ENCODE data around the gene REC114. TPM values are rescaled to one million over a fixed set of nuclear protein-coding genes. Genes with fewer than 3 reads are reported as not detected.

REC114 gene
- total and polyA plus RNA-seq, 2 donors (not counting 1 experiment from before 2014, with no cell fraction given), result not detected

DNA sequence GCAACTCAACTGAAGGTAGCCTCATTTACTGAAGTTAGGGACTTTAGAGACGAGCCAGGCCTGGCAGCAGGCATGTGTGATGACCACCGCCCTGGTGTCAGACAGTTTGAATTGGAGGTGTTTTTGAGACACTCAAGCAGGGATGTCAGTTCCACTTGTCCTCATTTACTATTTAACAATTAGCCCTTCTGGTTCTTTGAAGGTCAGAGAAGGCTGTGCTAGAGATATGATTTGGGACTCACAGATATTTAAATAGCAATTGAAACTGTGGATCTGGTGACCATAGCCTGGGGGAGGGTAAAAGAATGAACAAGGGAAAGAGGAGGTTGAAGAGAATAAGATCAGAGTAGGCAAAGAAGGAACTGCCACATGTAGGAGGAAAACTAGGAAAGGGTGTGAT lies 74.6 kb downstream of the REC114 start:
- DNase-seq (no peak), ATAC-seq (ENCODE audit: low read depth) (no peak)
- Histone ChIP-seq H3K9me3 (ENCODE audit: control extremely low read depth in 1 of 3, control insufficient read depth in 2 of 3, insufficient read depth in 1 of 3, low read length in 2 of 3) (no peaks in the 10 kb centered on the region), H3K4me1 (ENCODE audit: control insufficient read depth in 2 of 2, insufficient read depth in 2 of 2, low read length in 2 of 2) (no peaks in the 10 kb centered on the region), H3K79me2 (ENCODE audit: control insufficient read depth, insufficient read depth, low read length) (no peaks in the 10 kb centered on the region), H4K20me1 (ENCODE audit: control insufficient read depth, insufficient read depth, low read length, poor library complexity, severe bottlenecking) (no peaks in the 10 kb centered on the region), H2AFZ (ENCODE audit: insufficient read depth, low read depth, low read length, poor library complexity, severe bottlenecking) (no peak overlapping the region), H3K27me3 (replicated peaks in 1 of 4; ENCODE audit: control extremely low read depth in 1 of 4, control insufficient read depth in 3 of 4, insufficient read depth in 4 of 4, low read length in 3 of 4) (peaks cover 0 to 4% (median 0%) of the 10 kb centered on the region in 4 experiments), H3K9ac (ENCODE audit: low read length) (no peak overlapping the region), H3K4me3 (ENCODE audit: control extremely low read depth in 1 of 5, extremely low read depth in 1 of 5, insufficient read depth in 1 of 5, low read depth in 2 of 5, low read length in 4 of 5) (no peak overlapping the region), H3K27ac (ENCODE audit: low read length in 2 of 2) (no peak overlapping the region), H3K4me2 (replicated peaks; ENCODE audit: low read depth, low read length, poor library complexity, severe bottlenecking) (no peak overlapping the region), H3K36me3 (replicated peaks in 1 of 2; ENCODE audit: control extremely low read depth in 1 of 2, control insufficient read depth in 1 of 2, extremely low read depth in 1 of 2, insufficient read depth in 2 of 2, low read length in 1 of 2) (no peaks in the 10 kb centered on the region)
- no peak overlapping the region for H3K27ac Mint-ChIP-seq
- intact Hi-C loops (cut with micrococcal nuclease), result no loop called here
- no peak for TF ChIP-seq EZH2 (IDR thresholded peaks at IDR 0.05; ENCODE audit: borderline replicate concordance, insufficient read depth, low read depth, low read length, poor library complexity, severe bottlenecking)
- TF ChIP-seq, protein P1, sequence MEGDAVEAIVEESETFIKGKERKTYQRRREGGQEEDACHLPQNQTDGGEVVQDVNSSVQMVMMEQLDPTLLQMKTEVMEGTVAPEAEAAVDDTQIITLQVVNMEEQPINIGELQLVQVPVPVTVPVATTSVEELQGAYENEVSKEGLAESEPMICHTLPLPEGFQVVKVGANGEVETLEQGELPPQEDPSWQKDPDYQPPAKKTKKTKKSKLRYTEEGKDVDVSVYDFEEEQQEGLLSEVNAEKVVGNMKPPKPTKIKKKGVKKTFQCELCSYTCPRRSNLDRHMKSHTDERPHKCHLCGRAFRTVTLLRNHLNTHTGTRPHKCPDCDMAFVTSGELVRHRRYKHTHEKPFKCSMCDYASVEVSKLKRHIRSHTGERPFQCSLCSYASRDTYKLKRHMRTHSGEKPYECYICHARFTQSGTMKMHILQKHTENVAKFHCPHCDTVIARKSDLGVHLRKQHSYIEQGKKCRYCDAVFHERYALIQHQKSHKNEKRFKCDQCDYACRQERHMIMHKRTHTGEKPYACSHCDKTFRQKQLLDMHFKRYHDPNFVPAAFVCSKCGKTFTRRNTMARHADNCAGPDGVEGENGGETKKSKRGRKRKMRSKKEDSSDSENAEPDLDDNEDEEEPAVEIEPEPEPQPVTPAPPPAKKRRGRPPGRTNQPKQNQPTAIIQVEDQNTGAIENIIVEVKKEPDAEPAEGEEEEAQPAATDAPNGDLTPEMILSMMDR (IDR thresholded peaks at IDR 0.05), result no peak
- H3K27me3 Mint-ChIP-seq, result peaks cover 9% of the 10 kb centered on the region
- no peak overlapping the region for H3K4me3 Mint-ChIP-seq
- H3K9me3 Mint-ChIP-seq (ENCODE audit: insufficient read depth), result no peaks in the 10 kb centered on the region
- CTCF ChIA-PET, result no interaction called here
- no peaks in the 10 kb centered on the region for H3K4me1 Mint-ChIP-seq
- POLR2A ChIA-PET, result no interaction called here
- no CpG with 5 or more reads among the region's 2 CpGs for WGBS (ENCODE audit: insufficient coverage)

DNA sequence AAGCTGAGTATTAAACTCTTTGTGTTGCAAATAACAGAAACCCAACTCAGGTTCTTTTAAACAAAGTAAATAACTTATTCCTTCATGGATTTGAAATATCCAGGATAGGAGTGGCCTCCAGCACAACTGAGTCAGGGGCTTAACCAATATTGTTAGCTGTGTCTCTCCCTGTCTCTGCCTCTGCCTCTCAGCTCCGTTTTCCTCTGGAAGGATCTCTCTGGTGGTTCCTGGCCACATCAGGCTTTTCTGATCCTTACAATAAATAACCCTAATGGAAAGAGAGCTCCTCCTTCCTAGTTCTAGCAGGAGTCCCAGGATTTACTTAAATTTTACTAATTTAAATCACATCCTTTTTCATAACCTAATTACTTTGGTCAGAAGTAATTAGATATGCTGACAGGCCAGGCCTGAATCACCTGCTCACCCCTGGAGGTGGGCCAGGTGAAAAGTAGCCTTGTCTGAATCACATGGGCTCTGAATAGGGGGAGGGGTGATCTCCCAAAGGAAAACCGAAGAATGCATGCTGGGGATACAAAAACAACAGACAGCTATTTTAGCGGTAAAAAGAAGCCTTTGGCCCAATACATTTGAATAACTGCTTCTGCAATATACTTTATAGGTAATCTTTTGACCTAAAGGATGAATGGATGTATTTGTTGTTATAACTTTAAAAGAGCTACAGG lies 75.4 kb downstream of the REC114 start:
- ChIA-PET CTCF (no interaction called here), POLR2A (no interaction called here)
- H3K27ac ChIP-seq (ENCODE audit: low read length in 2 of 2), result no peak overlapping the region
- H4K20me1 ChIP-seq (ENCODE audit: control insufficient read depth, insufficient read depth, low read length, poor library complexity, severe bottlenecking), result no peaks in the 10 kb centered on the region
- H3K36me3 ChIP-seq (replicated peaks in 1 of 2; ENCODE audit: control extremely low read depth in 1 of 2, control insufficient read depth in 1 of 2, extremely low read depth in 1 of 2, insufficient read depth in 2 of 2, low read length in 1 of 2), result no peaks in the 10 kb centered on the region
- no peak overlapping the region for H3K4me3 ChIP-seq (ENCODE audit: control extremely low read depth in 1 of 5, extremely low read depth in 1 of 5, insufficient read depth in 1 of 5, low read depth in 2 of 5, low read length in 4 of 5)
- no peaks in the 10 kb centered on the region for H3K4me1 Mint-ChIP-seq
- no CpG with 5 or more reads among the region's 3 CpGs for WGBS (ENCODE audit: insufficient coverage)
- H3K79me2 ChIP-seq (ENCODE audit: control insufficient read depth, insufficient read depth, low read length), result no peaks in the 10 kb centered on the region
- H3K27me3 Mint-ChIP-seq, result peaks cover 9% of the 10 kb centered on the region
- no peaks in the 10 kb centered on the region for H3K9me3 ChIP-seq (ENCODE audit: control extremely low read depth in 1 of 3, control insufficient read depth in 2 of 3, insufficient read depth in 1 of 3, low read length in 2 of 3)
- no peak overlapping the region for H3K4me2 ChIP-seq (replicated peaks; ENCODE audit: low read depth, low read length, poor library complexity, severe bottlenecking)
- H3K9ac ChIP-seq (ENCODE audit: low read length), result no peak overlapping the region
- no peak overlapping the region for H3K27ac Mint-ChIP-seq
- peaks cover 0 to 4% (median 0%) of the 10 kb centered on the region in 4 experiments for H3K27me3 ChIP-seq (replicated peaks in 1 of 4; ENCODE audit: control extremely low read depth in 1 of 4, control insufficient read depth in 3 of 4, insufficient read depth in 4 of 4, low read length in 3 of 4)
- DNase-seq (no peak), ATAC-seq (ENCODE audit: low read depth) (no peak)
- no peaks in the 10 kb centered on the region for H3K9me3 Mint-ChIP-seq (ENCODE audit: insufficient read depth)
- intact Hi-C loops (cut with micrococcal nuclease), result no loop called here
- no peak overlapping the region for H2AFZ ChIP-seq (ENCODE audit: insufficient read depth, low read depth, low read length, poor library complexity, severe bottlenecking)
- H3K4me1 ChIP-seq (ENCODE audit: control insufficient read depth in 2 of 2, insufficient read depth in 2 of 2, low read length in 2 of 2), result no peaks in the 10 kb centered on the region
- TF ChIP-seq, protein P1 (IDR thresholded peaks at IDR 0.05), result no peak
- no peak for TF ChIP-seq EZH2 (IDR thresholded peaks at IDR 0.05; ENCODE audit: borderline replicate concordance, insufficient read depth, low read depth, low read length, poor library complexity, severe bottlenecking)
- no peak overlapping the region for H3K4me3 Mint-ChIP-seq
